ENCODE data around the gene HOTAIR.

HOTAIR gene

GRCh38 chr12:53981634-53982565 lies 7.1 kb upstream of the HOTAIR start:
- ATAC-seq (replicated peaks) = no peak
- Mint-ChIP-seq H3K27me3 (peaks cover 77 to 95% of the 10 kb centered on the region in 2 donors), H3K36me3 (peaks cover 5 to 11% of the 10 kb centered on the region in 2 donors), H3K4me1 (peaks cover 13 to 32% of the 10 kb centered on the region in 2 donors), H3K4me3 (no peak overlapping the region), H3K27ac (no peak overlapping the region), H3K9me3 (peaks cover 0 to 2% of the 10 kb centered on the region in 2 donors)
- DNase-seq = no peak

- Mint-ChIP-seq H3K36me3 (peaks cover 5 to 11% of the 10 kb centered on the region in 2 donors), H3K27me3 (peaks cover 76 to 94% of the 10 kb centered on the region in 2 donors), H3K4me1 (peaks cover 10 to 28% of the 10 kb centered on the region in 2 donors), H3K4me3 (no peak overlapping the region), H3K9me3 (peaks cover 0 to 2% of the 10 kb centered on the region in 2 donors), H3K27ac (no peak overlapping the region)
- DNase-seq (no peak), ATAC-seq (replicated peaks) (no peak)
These were observed 6.2 kb upstream of the HOTAIR start for GRCh38 chr12:53980802-53981496.

- Mint-ChIP-seq H3K4me3 (no peak overlapping the region), H3K27ac (no peak overlapping the region), H3K27me3 (peaks cover 78 to 94% of the 10 kb centered on the region in 2 donors), H3K9me3 (peaks cover 0 to 1% of the 10 kb centered on the region in 2 donors), H3K36me3 (peaks cover 8 to 12% of the 10 kb centered on the region in 2 donors), H3K4me1 (peaks cover 8 to 29% of the 10 kb centered on the region in 2 donors)
- no peak for ATAC-seq (replicated peaks)
- DNase-seq = no peak
These were observed 5.5 kb upstream of the HOTAIR start for GRCh38 chr12:53980104-53980801.

GRCh38 chr12:53978477-53979356 lies 4.0 kb upstream of the HOTAIR start:
- H3K27me3 Mint-ChIP-seq = peaks cover 73 to 89% of the 10 kb centered on the region in 2 donors
- H3K4me1 Mint-ChIP-seq = peaks cover 9 to 19% of the 10 kb centered on the region in 2 donors
- no peak overlapping the region for H3K4me3 Mint-ChIP-seq
- H3K9me3 Mint-ChIP-seq = peaks cover 0 to 1% of the 10 kb centered on the region in 2 donors
- peaks cover 5 to 6% of the 10 kb centered on the region in 2 donors for H3K36me3 Mint-ChIP-seq
- ATAC-seq (replicated peaks) = no peak
- H3K27ac Mint-ChIP-seq = no peak overlapping the region
- DNase-seq = no peak

- Mint-ChIP-seq H3K36me3 (peaks cover 7 to 12% of the 10 kb centered on the region in 2 donors), H3K4me1 (peaks cover 15 to 23% of the 10 kb centered on the region in 2 donors), H3K27ac (no peak overlapping the region), H3K27me3 (peaks cover 72 to 87% of the 10 kb centered on the region in 2 donors), H3K9me3 (peaks cover 0 to 7% of the 10 kb centered on the region in 2 donors), H3K4me3 (no peak overlapping the region)
- DNase-seq = no peak
- no peak for ATAC-seq (replicated peaks)
These were observed 3.1 kb upstream of the HOTAIR start for GRCh38 chr12:53977596-53978445.

GRCh38 chr12:53976823-53977595 lies 2.3 kb upstream of the HOTAIR start:
- no peak for DNase-seq
- Mint-ChIP-seq H3K27ac (no peak overlapping the region), H3K4me1 (peaks cover 15 to 23% of the 10 kb centered on the region in 2 donors), H3K36me3 (peaks cover 7 to 13% of the 10 kb centered on the region in 2 donors), H3K9me3 (peaks cover 0 to 10% of the 10 kb centered on the region in 2 donors), H3K4me3 (no peak overlapping the region), H3K27me3 (peaks cover 78 to 90% of the 10 kb centered on the region in 2 donors)
- ATAC-seq (replicated peaks) = no peak

- Mint-ChIP-seq H3K27me3 (peaks cover 79 to 90% of the 10 kb centered on the region in 2 donors), H3K9me3 (peaks cover 0 to 10% of the 10 kb centered on the region in 2 donors), H3K36me3 (peaks cover 7 to 13% of the 10 kb centered on the region in 2 donors), H3K4me3 (no peak overlapping the region), H3K4me1 (peaks cover 15 to 23% of the 10 kb centered on the region in 2 donors), H3K27ac (no peak overlapping the region)
- no peak for ATAC-seq (replicated peaks)
- DNase-seq = no peak
These were observed 1.5 kb upstream of the HOTAIR start for GRCh38 chr12:53976172-53976822.

GRCh38 chr12:53975479-53976152 lies 862 bp upstream of the HOTAIR start:
- Mint-ChIP-seq H3K36me3 (peaks cover 7 to 13% of the 10 kb centered on the region in 2 donors), H3K4me3 (peak overlapping the region; percentile 67 to 73), H3K4me1 (peaks cover 15 to 20% of the 10 kb centered on the region in 2 donors), H3K9me3 (peaks cover 0 to 10% of the 10 kb centered on the region in 2 donors), H3K27me3 (peaks cover 79 to 90% of the 10 kb centered on the region in 2 donors), H3K27ac (peak overlapping the region; percentile 79)
- no peak for DNase-seq
- ATAC-seq (replicated peaks) = no peak

- Mint-ChIP-seq H3K27ac (peak overlapping the region; percentile 56), H3K4me3 (peak overlapping the region; percentile 67 to 73), H3K36me3 (peaks cover 7 to 13% of the 10 kb centered on the region in 2 donors), H3K9me3 (peaks cover 0 to 10% of the 10 kb centered on the region in 2 donors), H3K27me3 (peaks cover 78 to 90% of the 10 kb centered on the region in 2 donors), H3K4me1 (peaks cover 14 to 18% of the 10 kb centered on the region in 2 donors)
- ATAC-seq (replicated peaks) (no peak), DNase-seq (no peak)
These were observed 314 bp upstream of the HOTAIR start for GRCh38 chr12:53975064-53975471.

- ATAC-seq (replicated peaks) (no peak), DNase-seq (no peak)
- peaks cover 14 to 18% of the 10 kb centered on the region in 2 donors for H3K4me1 Mint-ChIP-seq
- H3K4me3 Mint-ChIP-seq = peak overlapping the region; percentile 51 to 64
- peak overlapping the region; percentile 72 for H3K27ac Mint-ChIP-seq
- peaks cover 7 to 13% of the 10 kb centered on the region in 2 donors for H3K36me3 Mint-ChIP-seq
- peaks cover 81 to 90% of the 10 kb centered on the region in 2 donors for H3K27me3 Mint-ChIP-seq
- H3K9me3 Mint-ChIP-seq = peaks cover 0 to 10% of the 10 kb centered on the region in 2 donors
These were observed 1.3 kb downstream of the HOTAIR start for GRCh38 chr12:53973236-53974042.

Data from stimulated activated naive B cell treated with anti-CD40 and anti-IgM and Interleukin-4, amounts not matched to agents 10 μg/mL and 1 μg/mL and 100 μg/mL, for 72 hours (primary cell).